ENCODE measurements around the gene PCNX2.

Gene PCNX2

GRCh38 chr1:233079574-233079973 lies 216.0 kb downstream of the PCNX2 start:
- no peak for TF ChIP-seq FOXP2 (optimal IDR thresholded peaks at IDR 0.05; ENCODE audit: borderline replicate concordance, extremely low read depth, extremely low read length, insufficient read depth)
- no peak for TF ChIP-seq REST (IDR thresholded peaks at IDR 0.05; ENCODE audit: insufficient read depth in 1 of 2, low read depth in 2 of 2, low read length in 2 of 2)
- no peak for TF ChIP-seq SIN3A (IDR thresholded peaks at IDR 0.05; ENCODE audit: borderline replicate concordance, insufficient read depth, low read length)
- TF ChIP-seq POLR2AphosphoS5 (IDR thresholded peaks at IDR 0.05; ENCODE audit: low read depth, low read length): no peak
- TF ChIP-seq TAF1 (IDR thresholded peaks at IDR 0.05; ENCODE audit: borderline replicate concordance, insufficient read depth, low read length): no peak

- no peak for TF ChIP-seq SIN3A (IDR thresholded peaks at IDR 0.05; ENCODE audit: borderline replicate concordance, insufficient read depth, low read length)
- TF ChIP-seq REST (IDR thresholded peaks at IDR 0.05; ENCODE audit: insufficient read depth in 1 of 2, low read depth in 2 of 2, low read length in 2 of 2): no peak
- no peak for TF ChIP-seq POLR2AphosphoS5 (IDR thresholded peaks at IDR 0.05; ENCODE audit: low read depth, low read length)
- TF ChIP-seq FOXP2 (optimal IDR thresholded peaks at IDR 0.05; ENCODE audit: borderline replicate concordance, extremely low read depth, extremely low read length, insufficient read depth): no peak
- no peak for TF ChIP-seq TAF1 (IDR thresholded peaks at IDR 0.05; ENCODE audit: borderline replicate concordance, insufficient read depth, low read length)
Measured at GRCh38 chr1:233078396-233078795, 217.1 kb downstream of the PCNX2 start.

GRCh38 chr1:233075915-233076295 lies 219.6 kb downstream of the PCNX2 start:
- no peak for TF ChIP-seq POLR2AphosphoS5 (IDR thresholded peaks at IDR 0.05; ENCODE audit: low read depth, low read length)
- TF ChIP-seq REST (IDR thresholded peaks at IDR 0.05; ENCODE audit: insufficient read depth in 1 of 2, low read depth in 2 of 2, low read length in 2 of 2): no peak
- no peak for TF ChIP-seq SIN3A (IDR thresholded peaks at IDR 0.05; ENCODE audit: borderline replicate concordance, insufficient read depth, low read length)
- TF ChIP-seq FOXP2 (optimal IDR thresholded peaks at IDR 0.05; ENCODE audit: borderline replicate concordance, extremely low read depth, extremely low read length, insufficient read depth): no peak
- TF ChIP-seq TAF1 (IDR thresholded peaks at IDR 0.05; ENCODE audit: borderline replicate concordance, insufficient read depth, low read length): no peak

- TF ChIP-seq REST (IDR thresholded peaks at IDR 0.05; ENCODE audit: insufficient read depth in 1 of 2, low read depth in 2 of 2, low read length in 2 of 2) (no peak), FOXP2 (optimal IDR thresholded peaks at IDR 0.05; ENCODE audit: borderline replicate concordance, extremely low read depth, extremely low read length, insufficient read depth) (no peak), SIN3A (IDR thresholded peaks at IDR 0.05; ENCODE audit: borderline replicate concordance, insufficient read depth, low read length) (no peak), TAF1 (IDR thresholded peaks at IDR 0.05; ENCODE audit: borderline replicate concordance, insufficient read depth, low read length) (no peak), POLR2AphosphoS5 (IDR thresholded peaks at IDR 0.05; ENCODE audit: low read depth, low read length) (no peak)
Measured at GRCh38 chr1:233066087-233066486, 229.4 kb downstream of the PCNX2 start.

- TF ChIP-seq TAF1 (IDR thresholded peaks at IDR 0.05; ENCODE audit: borderline replicate concordance, insufficient read depth, low read length) (no peak), SIN3A (IDR thresholded peaks at IDR 0.05; ENCODE audit: borderline replicate concordance, insufficient read depth, low read length) (no peak), POLR2AphosphoS5 (IDR thresholded peaks at IDR 0.05; ENCODE audit: low read depth, low read length) (no peak), FOXP2 (optimal IDR thresholded peaks at IDR 0.05; ENCODE audit: borderline replicate concordance, extremely low read depth, extremely low read length, insufficient read depth) (no peak), REST (IDR thresholded peaks at IDR 0.05; ENCODE audit: insufficient read depth in 1 of 2, low read depth in 2 of 2, low read length in 2 of 2) (no peak)
Measured at GRCh38 chr1:233065685-233066084, 229.8 kb downstream of the PCNX2 start.

All from PFSK-1 (cell line).